Measurements from ENCODE around the gene RTEL1.

- no peak for TF ChIP-seq POLR2A (IDR thresholded peaks at IDR 0.05)
- TF ChIP-seq CTCF (IDR thresholded peaks at IDR 0.05), result no peak
Observed at GRCh38 chr20:63685269-63686026, 27.3 kb downstream of the RTEL1 start.

All from body of pancreas (tissue), 4 donors.